GM10847 (cell line): Measurements from ENCODE around the gene JUNB.

Experiments
- POLR2A ChIP-seq: IDR thresholded peaks from 2 replicates; pipeline ENCODE4 v1.6.1; 2011; ENCODE audit not compliant: insufficient read length; ENCODE audit errors: extremely low read depth

The JUNB gene

GRCh38 chr19:12790628-12791344 is 500 bp upstream of the JUNB start:
- peak; percentile 2 for TF ChIP-seq POLR2A

DNA sequence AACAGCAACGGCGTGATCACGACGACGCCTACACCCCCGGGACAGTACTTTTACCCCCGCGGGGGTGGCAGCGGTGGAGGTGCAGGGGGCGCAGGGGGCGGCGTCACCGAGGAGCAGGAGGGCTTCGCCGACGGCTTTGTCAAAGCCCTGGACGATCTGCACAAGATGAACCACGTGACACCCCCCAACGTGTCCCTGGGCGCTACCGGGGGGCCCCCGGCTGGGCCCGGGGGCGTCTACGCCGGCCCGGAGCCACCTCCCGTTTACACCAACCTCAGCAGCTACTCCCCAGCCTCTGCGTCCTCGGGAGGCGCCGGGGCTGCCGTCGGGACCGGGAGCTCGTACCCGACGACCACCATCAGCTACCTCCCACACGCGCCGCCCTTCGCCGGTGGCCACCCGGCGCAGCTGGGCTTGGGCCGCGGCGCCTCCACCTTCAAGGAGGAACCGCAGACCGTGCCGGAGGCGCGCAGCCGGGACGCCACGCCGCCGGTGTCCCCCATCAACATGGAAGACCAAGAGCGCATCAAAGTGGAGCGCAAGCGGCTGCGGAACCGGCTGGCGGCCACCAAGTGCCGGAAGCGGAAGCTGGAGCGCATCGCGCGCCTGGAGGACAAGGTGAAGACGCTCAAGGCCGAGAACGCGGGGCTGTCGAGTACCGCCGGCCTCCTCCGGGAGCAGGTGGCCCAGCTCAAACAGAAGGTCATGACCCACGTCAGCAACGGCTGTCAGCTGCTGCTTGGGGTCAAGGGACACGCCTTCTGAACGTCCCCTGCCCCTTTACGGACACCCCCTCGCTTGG is 966 bp downstream of the JUNB start:
- TF ChIP-seq POLR2A = peak; percentile 64

GRCh38 chr19:12792853-12793289 is 1.6 kb downstream of the JUNB start:
- no peak for TF ChIP-seq POLR2A

DNA sequence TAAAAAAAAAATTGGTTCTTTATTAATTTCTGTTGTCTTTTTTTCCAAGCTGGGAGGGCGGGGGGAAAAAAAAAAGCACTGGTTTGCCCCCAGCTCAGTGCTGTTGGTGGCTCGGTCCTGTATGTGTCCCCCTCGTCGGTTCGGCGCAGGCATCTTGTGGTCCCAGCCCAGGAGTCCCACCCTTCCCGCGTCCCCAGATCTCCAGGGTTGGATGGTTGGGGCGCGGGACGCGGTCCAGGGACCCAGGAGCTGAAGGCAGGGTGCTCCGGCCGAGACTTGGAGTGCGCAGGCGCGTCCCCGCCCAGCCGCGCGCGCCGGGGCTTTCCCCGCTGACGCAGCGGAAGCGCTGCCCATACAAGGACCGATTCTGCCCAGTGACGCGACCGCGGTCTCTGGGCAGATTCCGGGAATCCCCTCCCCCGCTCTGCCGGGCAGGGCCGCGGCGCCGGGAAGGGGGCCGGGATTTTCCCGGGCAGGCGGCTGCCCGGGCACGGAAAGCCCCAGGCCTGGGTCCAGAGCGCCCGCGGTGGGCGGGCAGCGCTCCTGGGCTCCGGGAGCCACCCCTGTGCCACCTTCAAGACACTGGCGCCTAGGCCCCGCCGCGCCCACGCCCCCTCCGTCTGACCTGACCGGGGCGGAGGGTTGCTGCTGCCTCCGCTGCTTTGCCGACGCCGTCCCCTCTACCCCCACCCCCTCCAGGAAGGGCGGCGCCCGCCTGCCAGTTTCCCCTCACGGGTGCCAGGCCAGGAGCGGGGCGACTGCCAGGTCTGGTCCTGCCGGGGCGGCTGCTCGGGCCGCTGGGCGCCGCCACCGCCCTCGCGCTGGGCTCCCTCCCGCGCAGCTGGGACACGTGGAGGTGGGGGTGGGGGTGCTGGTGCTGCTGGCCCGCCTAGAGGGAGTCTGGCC is 2.3 kb downstream of the JUNB start:
- TF ChIP-seq POLR2A = peak; percentile 68

- no peak for TF ChIP-seq POLR2A
These were observed 3.1 kb downstream of the JUNB start for GRCh38 chr19:12794196-12794941.

- TF ChIP-seq POLR2A = no peak
These were observed 3.7 kb downstream of the JUNB start for GRCh38 chr19:12794971-12795381.

GRCh38 chr19:12796146-12797071 is 5.1 kb downstream of the JUNB start:
- TF ChIP-seq POLR2A = no peak

DNA sequence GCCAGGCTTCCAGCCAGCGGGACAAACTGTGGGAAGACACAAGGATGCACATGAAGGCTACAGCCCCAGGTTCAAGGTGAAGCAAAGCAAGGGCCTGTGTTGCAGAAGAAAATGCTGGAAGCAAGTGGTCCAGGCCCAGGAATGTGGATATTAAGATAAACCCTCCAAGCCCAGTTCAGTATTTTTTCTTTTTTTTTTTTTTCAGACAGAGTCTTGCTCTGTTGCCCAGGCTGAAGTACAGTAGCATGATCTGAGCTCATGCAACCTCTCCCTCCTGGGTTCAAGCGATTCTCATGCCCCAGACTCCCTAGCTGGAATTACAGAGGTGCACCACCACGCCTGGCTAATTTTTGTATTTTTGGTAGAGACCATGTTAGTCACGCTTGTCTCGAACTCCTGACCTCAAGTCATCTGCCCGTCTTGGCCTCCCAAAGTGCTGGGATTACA is 5.9 kb downstream of the JUNB start:
- TF ChIP-seq POLR2A = no peak

DNA sequence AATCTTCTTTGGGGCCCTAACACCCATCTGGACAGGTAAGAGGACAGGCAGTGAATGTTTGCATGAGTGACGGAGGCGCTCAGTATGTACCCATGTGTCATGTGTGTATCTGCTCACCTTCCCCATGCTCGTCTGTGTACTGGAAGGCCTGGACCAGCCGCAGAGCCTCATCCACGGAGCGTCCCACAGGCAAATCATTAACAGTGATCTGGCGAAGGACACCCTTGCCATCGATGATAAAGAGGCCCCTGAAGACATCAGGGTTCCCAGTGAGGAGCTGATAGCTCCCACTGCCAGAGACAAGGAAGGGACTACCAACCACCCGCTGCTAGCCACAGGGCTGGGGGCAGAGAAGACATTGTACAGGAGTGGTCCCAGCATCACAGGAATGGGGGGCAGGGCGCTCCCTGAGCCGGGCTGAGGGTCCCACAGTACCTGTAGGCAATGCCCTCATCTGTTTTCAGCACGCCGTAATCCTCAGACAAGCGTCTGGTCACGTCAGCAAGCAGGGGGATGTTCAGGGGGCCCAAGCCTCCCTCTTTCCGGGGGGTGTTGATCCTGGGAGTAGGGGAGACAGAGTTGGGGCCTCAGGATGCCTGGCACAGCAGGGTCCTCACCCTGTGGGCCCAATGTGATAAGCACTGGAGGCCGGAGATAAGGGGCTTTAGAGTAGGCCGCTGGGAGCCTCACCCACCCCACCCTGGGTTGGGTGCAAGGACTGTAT is 8.6 kb downstream of the JUNB start:
- no peak for TF ChIP-seq POLR2A

- TF ChIP-seq POLR2A = no peak
These were observed 9.1 kb downstream of the JUNB start for GRCh38 chr19:12800466-12800770.

GRCh38 chr19:12800923-12801465 is 9.7 kb downstream of the JUNB start:
- no peak for TF ChIP-seq POLR2A

- peak; percentile 93 for TF ChIP-seq POLR2A
These were observed 10.4 kb downstream of the JUNB start, which contains the start of the genes PRDX2 and THSD8 for GRCh38 chr19:12801466-12802266. TSS of gene PRDX2 (minus strand) at chr19:12801800. CDS start at chr19:12801261, 539 bp downstream. TSS of gene THSD8 (plus strand) at chr19:12802069. CDS start at chr19:12802072, 3 bp downstream.
